Measurements from ENCODE around the gene PCGF1.

PCGF1 gene

GRCh38 chr2:74554820-74555531 is 47.5 kb upstream of the PCGF1 start:
- Histone ChIP-seq H3K9ac (no peak overlapping the region), H2AFZ (peak overlapping the region; percentile 96), H3K27ac (peak overlapping the region; percentile 77), H3K9me3 (ENCODE audit: control insufficient read depth, low read length) (no peaks in the 10 kb centered on the region), H3K4me1 (peaks cover 2% of the 10 kb centered on the region), H3K79me2 (no peaks in the 10 kb centered on the region), H3K36me3 (ENCODE audit: control insufficient read depth, insufficient read depth, low read length) (no peaks in the 10 kb centered on the region), H3K27me3 (ENCODE audit: control insufficient read depth, insufficient read depth, low read length) (no peaks in the 10 kb centered on the region), H3K4me2 (ENCODE audit: low read length) (peak overlapping the region; percentile 64), H3K4me3 (ENCODE audit: low read depth, low read length) (peak overlapping the region; percentile 78)
- TF ChIP-seq CTCF (IDR thresholded peaks at IDR 0.05), result no peak

- Histone ChIP-seq H3K36me3 (ENCODE audit: control insufficient read depth, insufficient read depth, low read length) (no peaks in the 10 kb centered on the region), H3K27ac (peak within 1 kb of the TSS; percentile 77), H3K4me1 (peaks cover 10% of the 10 kb centered on the region), H3K4me2 (ENCODE audit: low read length) (peak within 1 kb of the TSS; percentile 64), H3K9ac (no peak within 1 kb of the TSS), H3K79me2 (no peaks in the 10 kb centered on the region), H2AFZ (peak within 1 kb of the TSS; percentile 96), H3K4me3 (ENCODE audit: low read depth, low read length) (peak within 1 kb of the TSS; percentile 78), H3K9me3 (ENCODE audit: control insufficient read depth, low read length) (no peaks in the 10 kb centered on the region), H3K27me3 (ENCODE audit: control insufficient read depth, insufficient read depth, low read length) (no peaks in the 10 kb centered on the region)
- no peak for TF ChIP-seq CTCF (IDR thresholded peaks at IDR 0.05)
These were observed 46.7 kb upstream of the PCGF1 start, which contains the start of the genes DOK1 and LOXL3 for GRCh38 chr2:74553892-74554819. Gene DOK1 (plus strand): TSS chr2:74554720. CDS start chr2:74554755, 35 bp downstream. Gene LOXL3 (minus strand): TSS chr2:74553942. CDS start chr2:74552634, 1,308 bp downstream.

GRCh38 chr2:74552914-74553811 is 45.7 kb upstream of the PCGF1 start:
- Histone ChIP-seq H3K27me3 (ENCODE audit: control insufficient read depth, insufficient read depth, low read length) (no peaks in the 10 kb centered on the region), H3K4me2 (ENCODE audit: low read length) (peak overlapping the region; percentile 64), H3K4me3 (ENCODE audit: low read depth, low read length) (no peak overlapping the region), H3K27ac (peak overlapping the region; percentile 15), H3K9me3 (ENCODE audit: control insufficient read depth, low read length) (no peaks in the 10 kb centered on the region), H3K4me1 (peaks cover 10% of the 10 kb centered on the region), H3K9ac (no peak overlapping the region), H2AFZ (peak overlapping the region; percentile 96), H3K79me2 (no peaks in the 10 kb centered on the region), H3K36me3 (ENCODE audit: control insufficient read depth, insufficient read depth, low read length) (no peaks in the 10 kb centered on the region)
- no peak for TF ChIP-seq CTCF (IDR thresholded peaks at IDR 0.05)

- Histone ChIP-seq H3K36me3 (ENCODE audit: control insufficient read depth, insufficient read depth, low read length) (no peaks in the 10 kb centered on the region), H3K9ac (no peak overlapping the region), H3K4me2 (ENCODE audit: low read length) (no peak overlapping the region), H3K9me3 (ENCODE audit: control insufficient read depth, low read length) (no peaks in the 10 kb centered on the region), H3K27me3 (ENCODE audit: control insufficient read depth, insufficient read depth, low read length) (no peaks in the 10 kb centered on the region), H3K27ac (no peak overlapping the region), H3K4me1 (peaks cover 10% of the 10 kb centered on the region), H3K4me3 (ENCODE audit: low read depth, low read length) (no peak overlapping the region), H2AFZ (no peak overlapping the region), H3K79me2 (no peaks in the 10 kb centered on the region)
- no peak for TF ChIP-seq CTCF (IDR thresholded peaks at IDR 0.05)
These were observed 44.7 kb upstream of the PCGF1 start for GRCh38 chr2:74551942-74552913.
